GDM1 (cell line): ENCODE data around the gene XRCC1.

Experiments
- DNase-seq: peaks from one replicate; lab custom pipeline; 2025; lab: John Stamatoyannopoulos, UW

Gene XRCC1, protein sequence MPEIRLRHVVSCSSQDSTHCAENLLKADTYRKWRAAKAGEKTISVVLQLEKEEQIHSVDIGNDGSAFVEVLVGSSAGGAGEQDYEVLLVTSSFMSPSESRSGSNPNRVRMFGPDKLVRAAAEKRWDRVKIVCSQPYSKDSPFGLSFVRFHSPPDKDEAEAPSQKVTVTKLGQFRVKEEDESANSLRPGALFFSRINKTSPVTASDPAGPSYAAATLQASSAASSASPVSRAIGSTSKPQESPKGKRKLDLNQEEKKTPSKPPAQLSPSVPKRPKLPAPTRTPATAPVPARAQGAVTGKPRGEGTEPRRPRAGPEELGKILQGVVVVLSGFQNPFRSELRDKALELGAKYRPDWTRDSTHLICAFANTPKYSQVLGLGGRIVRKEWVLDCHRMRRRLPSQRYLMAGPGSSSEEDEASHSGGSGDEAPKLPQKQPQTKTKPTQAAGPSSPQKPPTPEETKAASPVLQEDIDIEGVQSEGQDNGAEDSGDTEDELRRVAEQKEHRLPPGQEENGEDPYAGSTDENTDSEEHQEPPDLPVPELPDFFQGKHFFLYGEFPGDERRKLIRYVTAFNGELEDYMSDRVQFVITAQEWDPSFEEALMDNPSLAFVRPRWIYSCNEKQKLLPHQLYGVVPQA

DNA sequence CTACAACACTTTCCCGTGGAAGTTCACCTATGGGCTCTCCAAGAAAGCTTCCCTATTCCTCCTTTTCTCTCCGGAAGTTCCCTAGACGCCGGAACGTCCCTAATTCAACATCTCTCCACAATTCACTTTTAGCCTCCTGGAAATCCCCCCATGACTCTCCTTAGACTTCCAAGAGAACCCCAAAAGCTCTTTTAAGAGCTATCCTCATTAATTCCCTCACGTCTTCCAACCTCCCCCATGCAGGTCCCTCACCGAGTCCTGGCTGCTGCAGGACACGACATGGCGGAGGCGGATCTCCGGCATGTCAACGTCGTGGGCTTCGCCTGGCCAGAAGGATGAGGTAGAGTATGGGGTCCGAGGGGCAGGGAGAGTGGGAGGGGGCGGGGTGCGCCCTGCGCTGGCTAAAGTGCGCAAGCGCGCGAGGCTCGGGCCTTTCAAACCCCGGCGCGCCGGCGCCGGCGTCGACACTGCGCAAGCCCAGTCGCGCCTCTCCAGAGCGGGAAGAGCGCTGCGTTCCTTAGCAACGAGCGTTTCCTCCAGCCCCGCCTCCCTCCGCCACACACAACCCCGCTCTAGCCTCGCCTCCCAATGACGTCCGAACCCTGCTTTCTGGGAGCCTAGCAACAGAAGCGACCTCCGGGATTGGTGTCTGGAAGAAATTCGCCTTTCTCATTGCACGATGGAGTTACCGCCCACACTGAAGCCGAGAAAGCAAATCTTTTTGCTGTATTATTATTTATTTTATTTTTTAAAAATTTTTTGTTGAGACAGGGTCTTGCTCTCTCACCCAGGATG, at the start of gene XRCC1, which contains the start of gene PINLYP:
Gene XRCC1, minus strand, starts transcription at position 372 of the 795 bp plus-strand sequence. Its CDS starts 69 bp downstream, at position 303.
Gene PINLYP, plus strand, starts transcription at position 646 of the 795 bp plus-strand sequence. CDS start 1,391 bp downstream, outside the sequence.
- DNase-seq = peak; percentile 98

DNA sequence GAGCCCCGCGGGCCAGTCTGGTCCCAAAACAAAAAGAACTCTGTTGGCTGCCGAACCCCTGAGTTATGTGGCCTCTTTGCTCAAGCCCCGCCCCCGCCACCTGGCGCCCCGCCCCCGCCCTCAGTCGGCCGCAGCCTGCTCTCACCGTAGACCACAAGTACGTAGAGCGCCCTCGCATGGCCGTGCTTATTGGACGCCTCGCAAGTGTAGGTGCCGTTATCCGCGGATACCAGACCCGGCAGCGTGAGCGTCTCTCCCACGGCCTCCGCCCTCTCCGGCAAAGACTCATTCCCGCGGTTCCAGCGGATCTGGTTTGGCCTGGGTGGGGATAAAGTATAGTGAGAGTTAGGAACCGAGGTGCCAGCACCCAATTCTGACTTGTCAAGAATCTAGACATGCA, 49.6 kb upstream of the XRCC1 start:
- DNase-seq = no peak

DNA sequence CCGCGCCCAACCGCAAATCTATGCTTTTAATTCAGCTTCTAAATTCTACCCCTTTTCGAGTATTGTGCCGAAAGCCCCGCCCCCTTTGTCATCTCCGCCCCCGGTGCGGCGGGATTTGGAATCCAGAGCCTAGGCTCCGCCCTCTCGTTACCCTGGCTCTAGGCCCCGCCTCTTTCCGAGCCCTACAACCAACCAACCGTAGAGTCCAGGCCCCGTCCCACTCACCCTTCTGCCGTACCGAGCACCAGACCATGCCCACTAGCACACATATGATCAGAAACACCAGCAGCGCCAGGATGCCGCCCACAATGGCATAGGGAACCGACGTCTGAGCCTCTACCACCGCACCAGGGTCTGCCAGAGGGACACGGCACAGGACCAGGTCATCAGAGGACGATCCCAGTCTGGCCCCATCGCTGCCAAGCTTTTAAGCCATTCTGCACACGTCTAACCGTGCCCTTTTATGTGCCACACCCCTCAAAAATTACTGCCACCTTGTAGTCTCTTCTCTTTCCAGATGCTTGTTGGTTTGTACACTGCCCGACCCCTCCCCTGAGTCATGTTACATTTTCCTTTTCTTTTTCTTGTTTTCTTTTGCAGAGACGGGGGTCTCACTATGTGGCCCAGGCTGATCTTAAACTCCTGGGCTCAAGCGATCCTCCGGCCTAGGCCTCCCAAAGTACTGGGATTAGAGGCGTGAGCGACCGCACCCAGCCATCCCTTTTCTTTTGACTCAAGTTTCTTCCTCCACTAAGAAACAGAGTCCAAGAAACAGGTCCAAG, 48.8 kb upstream of the XRCC1 start:
- no peak for DNase-seq

DNA sequence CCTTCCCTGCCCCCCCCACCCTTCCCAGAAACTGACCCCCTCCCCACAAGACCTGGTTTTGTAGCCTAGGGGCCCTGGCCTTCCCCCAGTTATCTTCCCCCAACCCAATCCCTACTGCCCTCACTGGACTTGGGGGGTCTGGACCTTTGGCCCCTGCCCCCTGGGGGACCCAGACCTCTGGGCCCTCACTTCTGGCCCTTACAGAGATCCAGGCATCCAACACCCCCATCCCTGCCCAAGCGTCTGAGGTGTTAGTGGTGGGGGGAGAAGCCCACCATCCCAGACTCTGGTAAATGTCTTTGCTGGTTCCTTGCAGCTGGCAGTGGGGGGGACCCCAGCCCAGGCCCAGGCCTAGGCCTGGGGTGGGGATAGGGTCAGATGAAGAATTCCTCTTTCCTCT, 47.6 kb upstream of the XRCC1 start:
- DNase-seq = no peak

DNA sequence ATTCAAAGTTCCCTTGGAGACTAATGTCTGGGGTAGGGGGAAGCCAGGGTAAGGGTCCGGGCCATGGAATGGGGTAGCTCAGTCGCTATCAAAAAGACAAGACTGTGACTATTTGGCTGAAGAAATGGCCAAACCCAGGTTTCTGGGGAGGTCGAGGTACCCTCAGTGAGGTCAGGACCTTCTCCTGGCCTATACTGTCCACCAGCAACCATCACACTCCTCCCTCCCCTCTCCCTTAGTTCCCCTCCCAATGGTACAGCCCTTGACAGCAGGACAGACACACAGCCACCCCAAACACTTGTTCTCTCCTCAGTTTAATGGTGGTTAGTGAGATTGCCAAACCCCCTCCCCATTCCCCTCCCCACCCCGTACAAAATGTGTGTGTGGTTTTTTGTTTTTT, 46.7 kb upstream of the XRCC1 start:
- DNase-seq = no peak

DNA sequence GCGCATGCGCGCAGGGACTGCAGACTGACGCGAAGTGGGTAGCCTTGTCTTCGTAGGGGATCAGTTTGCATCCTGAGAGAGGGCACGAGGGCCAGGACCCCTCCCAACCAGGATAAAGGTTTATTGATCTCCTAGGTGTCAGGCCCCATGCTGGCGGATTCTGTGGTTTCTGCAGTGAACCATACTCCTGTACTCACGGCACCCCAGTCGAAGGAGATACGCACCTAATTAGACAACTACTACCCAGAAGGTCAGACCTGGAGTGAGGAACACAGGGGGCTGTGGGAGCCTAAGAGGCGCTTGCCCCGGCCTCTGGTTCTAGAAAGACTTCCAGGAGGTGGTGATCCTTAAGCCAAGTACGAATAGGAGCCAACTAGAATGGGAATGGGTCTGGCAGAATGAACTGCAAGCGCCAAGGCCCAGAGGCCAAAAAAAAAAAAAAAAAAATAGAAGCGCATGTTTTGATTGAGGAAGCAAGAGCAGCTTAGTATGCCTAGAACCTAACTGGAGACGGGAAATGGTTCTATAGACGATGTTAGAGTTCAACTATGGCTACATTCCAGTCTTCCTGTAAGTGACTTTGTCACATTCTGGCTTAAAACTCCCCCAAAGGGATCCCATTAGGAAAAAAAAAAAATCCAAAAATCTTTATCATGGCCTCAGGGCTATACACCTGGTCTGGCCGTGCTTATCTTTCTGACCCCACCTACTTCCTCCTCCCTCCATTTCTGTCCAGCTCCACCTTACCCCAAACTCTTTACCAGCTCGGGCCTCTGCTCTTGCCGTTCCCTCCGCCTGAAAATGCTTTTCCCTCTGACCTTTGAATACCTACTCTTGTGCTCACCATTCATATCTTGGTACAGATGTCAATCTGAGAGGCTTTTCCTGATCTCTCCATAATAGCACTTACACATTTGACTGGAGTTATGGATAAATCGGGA, 45.0 kb upstream of the XRCC1 start:
- no peak for DNase-seq

DNA sequence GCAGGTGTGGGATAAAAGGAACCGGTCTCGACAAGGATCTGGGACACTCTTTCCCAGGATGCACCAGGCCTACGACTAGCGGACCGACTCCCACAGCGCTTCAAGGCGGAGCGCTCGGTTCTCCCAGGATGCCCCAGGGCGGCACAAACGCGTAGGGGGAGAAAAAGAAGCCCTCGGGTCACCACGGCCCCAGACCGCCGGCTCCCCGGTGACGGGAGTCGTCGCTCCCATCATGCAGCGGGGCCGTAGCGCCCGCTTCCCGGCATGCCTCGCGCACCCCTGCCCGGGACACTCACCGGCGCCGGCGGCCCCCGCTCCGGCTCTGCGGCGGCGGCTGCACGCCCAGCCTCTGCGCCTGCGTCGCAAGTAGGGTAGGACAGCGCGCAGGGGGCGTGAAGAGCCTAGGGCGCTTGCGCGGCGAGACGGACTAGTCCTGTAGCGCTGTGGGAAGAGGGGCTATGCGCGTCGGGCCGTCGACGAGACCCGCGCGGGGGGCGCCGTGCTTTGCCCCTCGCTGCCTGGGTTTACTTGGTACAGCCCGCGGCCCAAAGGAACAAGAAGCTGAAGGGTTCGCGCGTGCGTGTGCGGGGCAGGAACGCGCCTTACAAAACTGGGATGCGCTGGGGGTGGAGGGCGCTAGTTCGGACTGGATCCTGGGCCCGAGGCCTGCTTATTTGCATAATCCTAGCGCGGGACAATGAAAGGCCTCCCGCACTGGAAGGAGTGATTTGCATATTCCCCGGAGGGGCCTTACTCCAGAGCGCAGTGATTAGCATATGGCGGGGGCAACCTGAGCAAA, 44.1 kb upstream of the XRCC1 start, which contains the start of gene ZNF428:
Gene ZNF428, minus strand, starts transcription at position 368 of the 799 bp plus-strand sequence. CDS start 5,325 bp downstream, outside the sequence.
- peak; percentile 89 for DNase-seq

DNA sequence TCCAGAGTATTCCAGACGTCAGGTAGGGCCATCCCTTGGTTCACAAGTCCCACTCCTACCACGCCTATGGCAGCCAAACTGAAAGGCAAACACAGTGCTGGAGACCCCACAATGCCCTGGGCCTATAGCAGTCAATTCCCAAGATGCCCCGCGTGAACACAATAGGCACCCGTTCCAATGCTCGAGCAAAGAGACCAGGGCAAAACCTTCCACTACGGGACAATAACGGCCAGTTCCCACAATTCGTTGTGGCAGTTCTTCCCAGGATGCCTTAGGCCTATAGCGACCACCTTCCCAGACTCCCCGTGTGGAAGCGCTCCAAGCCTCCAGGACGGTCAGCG, 43.6 kb upstream of the XRCC1 start:
- DNase-seq = peak; percentile 65

DNA sequence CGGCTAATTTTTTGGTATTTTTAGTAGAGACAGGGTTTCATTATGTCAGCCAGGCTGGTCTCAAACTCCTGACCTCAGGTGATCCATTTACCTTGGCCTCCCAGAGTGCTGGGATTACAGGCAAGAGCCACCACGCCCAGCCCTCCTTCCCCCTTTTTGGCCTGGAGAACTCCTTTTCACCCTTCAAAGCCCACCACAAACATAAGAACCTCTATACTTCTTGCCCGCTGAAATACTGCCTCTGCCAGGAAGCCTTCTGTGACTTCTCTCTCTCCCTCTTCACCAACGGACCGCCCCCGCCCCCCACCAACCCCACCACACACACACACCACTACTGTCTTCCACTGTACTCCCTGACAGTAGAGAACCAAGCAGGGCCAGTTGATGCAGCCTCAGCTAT, 41.6 kb upstream of the XRCC1 start:
- DNase-seq = no peak

DNA sequence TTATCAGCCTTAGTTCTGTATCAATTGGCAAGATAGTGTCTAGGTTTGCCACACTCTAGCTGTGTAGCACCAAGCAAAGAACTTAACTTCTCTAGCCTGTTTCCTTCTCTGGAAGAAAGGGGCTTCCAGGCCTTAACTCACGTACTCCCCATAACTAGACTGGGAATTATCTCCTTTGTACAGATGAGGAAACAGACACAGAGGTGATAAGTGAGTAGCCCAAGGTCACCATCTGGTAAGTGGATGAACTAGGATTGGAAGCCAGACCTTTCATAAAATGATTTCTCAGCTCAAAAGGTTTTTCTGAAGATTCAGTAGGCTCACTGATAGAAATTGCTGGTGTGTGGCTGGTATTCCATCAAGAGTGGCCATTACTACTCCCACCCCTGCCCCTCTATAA, 41.0 kb upstream of the XRCC1 start:
- DNase-seq = no peak

DNA sequence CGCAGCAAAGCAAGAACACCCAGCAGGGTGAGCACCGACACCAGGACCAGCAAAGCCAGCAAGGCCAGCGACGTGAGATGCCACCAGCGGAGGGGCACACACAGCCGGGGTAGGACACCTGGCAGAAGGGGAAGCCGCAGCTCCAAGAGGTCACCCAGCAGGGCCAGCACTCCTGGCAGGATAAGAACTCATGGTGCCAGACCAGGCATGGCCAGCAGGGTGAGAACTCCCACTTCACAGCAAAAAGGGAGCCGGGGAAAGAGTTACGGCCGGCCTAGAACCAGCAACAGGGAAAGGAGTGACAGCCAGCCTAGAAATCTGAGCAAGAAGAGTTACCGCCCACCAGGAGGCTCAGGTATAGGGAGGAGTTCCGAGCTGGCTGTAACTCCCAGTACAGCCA, 37.0 kb upstream of the XRCC1 start:
- no peak for DNase-seq

DNA sequence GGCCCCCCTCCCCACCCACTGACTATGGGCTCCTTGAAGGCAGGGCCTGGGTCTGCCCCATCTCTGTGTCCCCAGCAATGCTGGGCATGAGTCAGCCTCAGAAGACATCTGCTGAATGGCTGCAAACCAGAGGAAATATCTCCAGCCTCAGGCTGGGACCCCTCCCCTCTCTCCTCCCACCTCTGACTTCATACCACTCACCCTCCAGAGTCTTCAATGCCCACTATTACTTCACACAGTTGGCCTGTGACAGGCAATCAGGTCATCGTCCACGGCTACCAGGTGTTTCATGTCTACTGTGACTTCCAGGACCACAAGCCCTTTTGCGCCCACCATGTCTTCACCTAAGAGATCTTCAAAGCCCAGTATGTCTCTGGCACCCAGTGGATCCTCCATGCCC, 36.5 kb upstream of the XRCC1 start, which contains the start of gene SRRM5:
Gene SRRM5, plus strand, starts transcription at position 301 of the 400 bp plus-strand sequence. Its CDS starts 34 bp downstream, at position 335.
- no peak for DNase-seq

DNA sequence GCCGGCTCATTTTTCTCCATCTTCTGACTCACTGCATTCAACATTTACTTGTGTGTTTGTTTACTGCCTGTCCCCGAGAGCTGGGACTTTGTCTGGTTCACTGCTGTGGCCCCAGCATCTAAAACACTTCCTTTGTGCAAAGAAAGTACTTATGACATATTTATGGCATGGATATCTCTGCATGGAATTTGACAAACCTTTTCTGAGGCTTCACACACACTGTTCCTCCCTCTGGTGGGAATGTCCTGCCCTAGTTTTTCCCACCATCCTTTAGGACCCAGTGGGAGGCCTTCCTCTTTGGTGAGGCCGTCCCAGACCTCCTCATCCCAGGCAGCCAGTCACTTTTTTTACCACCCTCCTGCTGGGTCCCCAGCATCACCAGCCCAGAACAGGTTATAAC, 35.2 kb upstream of the XRCC1 start:
- DNase-seq = no peak

DNA sequence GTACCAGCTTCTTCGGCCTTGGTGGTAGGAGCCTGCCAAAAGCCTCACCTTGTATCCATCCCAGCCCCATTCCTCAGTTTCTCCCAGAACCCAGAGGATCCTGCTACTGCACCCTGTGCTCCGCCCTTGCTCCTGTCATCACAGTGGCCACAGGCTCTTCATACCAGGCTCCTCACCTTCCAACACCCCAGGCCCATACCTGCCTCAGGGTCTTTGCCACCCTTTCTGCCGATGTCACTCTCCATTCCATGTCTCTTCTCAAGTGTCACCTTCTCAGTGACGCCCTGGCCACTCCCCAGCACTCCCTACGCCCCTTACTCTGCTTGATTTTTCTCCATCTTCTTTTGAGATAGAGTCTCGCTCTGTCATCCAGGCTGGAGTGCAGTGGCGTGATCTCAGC, 34.5 kb upstream of the XRCC1 start:
- no peak for DNase-seq

DNA sequence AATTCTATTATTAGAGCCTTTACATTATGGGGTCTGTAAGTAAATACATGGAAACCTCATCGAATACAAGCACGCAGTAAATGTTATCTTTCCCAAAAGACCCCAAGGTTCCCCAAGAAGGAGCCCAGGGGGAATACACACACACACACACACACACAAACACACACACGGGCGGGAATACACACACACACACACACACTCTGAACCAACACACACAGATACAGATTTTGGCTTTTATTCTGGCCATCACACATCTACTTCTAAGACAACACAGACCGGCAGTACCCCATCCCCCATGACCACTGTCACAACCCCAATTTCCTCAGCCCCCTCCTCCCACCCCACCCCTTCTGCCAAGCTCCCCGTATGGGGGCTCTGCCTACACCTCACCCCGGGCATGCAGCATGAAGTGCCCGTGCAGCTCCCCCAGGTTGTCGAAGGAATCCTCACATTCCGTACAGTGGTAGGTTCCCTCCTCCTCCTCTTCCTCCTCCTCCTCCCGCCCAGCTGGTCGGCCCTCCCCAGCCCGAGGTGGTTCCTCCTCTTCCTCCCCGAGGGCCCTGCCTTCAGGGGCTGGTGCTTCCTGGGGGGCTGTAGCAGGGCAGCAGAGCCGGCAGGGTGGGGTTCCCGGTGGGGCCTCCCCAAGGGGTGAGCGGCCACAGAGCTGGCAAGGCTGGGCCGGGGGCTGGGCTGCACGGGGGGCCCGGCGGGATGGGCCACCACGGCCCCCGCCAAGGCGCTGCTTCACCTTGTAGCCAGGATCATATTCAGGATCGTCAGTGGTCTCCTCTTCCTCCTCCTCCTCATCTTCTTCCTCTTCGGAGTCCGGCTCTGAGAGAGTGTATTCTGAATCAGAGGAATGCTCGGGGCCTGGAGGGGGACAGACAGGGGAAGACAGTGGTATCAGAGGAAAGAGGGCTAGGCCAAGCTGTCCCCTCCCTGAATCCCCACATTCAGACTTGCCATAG, 32.2 kb upstream of the XRCC1 start:
- DNase-seq = no peak

DNA sequence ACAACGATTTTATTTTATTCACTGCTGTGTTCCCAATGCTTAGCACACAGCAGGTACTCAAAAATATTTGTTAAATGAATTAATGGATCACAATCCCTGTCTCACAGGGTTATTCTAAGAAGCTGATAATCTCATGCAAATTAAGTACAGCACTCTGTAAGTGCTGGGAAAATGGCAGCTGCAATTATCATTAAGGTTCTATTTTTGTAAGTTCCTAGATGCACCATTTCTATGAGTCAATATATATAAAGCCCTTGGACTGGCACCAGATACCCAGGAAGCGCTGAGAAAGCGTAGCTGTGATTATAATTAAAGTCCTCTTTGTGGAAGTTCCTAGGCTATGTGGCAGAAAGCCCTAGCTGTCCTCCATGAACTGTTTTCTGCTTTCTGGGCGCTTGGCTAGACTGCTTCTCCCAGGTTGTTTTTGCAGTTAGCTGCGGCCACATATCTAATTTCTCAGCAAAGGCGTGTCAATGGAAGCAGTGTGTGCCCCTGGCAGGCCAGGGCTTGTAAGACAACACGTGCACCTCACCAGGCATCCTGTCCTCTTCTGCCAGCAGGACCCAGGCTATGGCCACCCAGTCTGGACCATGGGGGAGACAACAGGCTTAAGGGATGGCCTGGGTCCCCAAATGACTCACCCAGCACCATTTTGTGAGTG, 31.4 kb upstream of the XRCC1 start:
- no peak for DNase-seq

DNA sequence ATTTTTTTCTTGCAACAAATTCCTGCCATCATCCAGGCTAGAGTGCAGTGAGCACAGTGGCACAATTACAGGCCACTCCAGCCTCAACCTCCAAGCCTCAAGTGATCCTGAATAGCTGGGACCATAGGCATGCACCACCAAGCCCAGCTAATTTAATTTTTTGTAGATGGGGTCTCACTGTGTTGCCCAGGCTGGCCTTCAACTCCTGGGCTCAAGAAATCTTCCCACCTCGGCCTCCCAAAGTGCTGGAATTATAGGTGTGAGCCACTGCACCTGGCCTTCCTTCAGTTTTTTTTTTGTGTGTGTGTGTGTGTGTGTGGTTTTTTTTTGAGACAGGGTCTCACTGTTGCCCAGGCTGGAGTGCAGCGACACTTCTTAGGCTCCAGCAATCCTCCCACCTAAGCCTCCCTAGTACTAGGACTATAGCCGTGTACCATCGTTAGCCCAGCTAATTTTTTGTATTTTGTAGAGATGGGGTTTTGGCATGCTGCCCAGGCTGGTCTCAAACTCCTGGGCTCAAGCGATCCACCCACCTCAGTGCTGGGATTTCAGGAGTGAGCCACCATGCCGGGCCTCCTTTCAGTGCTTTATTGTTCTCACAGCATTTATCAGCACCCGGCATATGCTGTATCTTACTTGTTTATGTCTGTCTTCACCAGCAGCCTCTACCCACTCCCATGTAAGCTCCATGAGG, 30.7 kb upstream of the XRCC1 start:
- no peak for DNase-seq
